ENCODE results near the gene GLOD4.

DNA sequence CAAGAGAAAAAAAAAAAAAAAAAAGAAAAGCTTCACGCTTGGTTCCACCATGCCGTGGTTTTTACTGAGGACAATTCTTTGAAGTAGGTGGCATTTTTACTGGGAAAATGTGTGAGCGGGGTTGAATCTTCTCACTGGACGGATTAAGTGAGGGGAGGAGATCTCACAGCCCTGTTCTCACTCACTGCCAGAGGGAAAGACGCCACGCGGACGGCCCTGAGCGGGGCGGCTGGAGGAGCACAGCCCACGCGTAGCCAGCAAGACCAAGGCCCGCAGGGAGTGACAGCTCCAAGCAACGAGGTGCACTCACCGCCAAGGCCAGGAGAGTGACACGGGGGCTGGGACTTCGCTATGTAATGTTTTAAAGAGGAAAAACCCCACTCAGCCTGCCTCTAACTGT lies 43.1 kb upstream of the GLOD4 start:
- TF ChIP-seq, protein P1, sequence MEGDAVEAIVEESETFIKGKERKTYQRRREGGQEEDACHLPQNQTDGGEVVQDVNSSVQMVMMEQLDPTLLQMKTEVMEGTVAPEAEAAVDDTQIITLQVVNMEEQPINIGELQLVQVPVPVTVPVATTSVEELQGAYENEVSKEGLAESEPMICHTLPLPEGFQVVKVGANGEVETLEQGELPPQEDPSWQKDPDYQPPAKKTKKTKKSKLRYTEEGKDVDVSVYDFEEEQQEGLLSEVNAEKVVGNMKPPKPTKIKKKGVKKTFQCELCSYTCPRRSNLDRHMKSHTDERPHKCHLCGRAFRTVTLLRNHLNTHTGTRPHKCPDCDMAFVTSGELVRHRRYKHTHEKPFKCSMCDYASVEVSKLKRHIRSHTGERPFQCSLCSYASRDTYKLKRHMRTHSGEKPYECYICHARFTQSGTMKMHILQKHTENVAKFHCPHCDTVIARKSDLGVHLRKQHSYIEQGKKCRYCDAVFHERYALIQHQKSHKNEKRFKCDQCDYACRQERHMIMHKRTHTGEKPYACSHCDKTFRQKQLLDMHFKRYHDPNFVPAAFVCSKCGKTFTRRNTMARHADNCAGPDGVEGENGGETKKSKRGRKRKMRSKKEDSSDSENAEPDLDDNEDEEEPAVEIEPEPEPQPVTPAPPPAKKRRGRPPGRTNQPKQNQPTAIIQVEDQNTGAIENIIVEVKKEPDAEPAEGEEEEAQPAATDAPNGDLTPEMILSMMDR (IDR thresholded peaks at IDR 0.05), result no peak
- TF ChIP-seq EP300 (IDR thresholded peaks at IDR 0.05) (no peak), POLR2A (IDR thresholded peaks at IDR 0.05) (no peak)

Measured in ovary (tissue), 3 donors.